ENCODE data around the gene SART3.
A peak's percentile ranks its signal among the peaks of the same experiment; 100 is the strongest.
"Not testable (repeated sequence)": the region's sequence is repeated elsewhere in the genome, so short reads cannot be mapped to it uniquely, and the experiment has no call there.

The SART3 gene

GRCh38 chr12:108487029-108487428 lies 73.9 kb downstream of the SART3 start:
- not testable (repeated sequence) for DNase-seq (ENCODE audit: low spot score)

GRCh38 chr12:108485371-108485770 lies 75.6 kb downstream of the SART3 start:
- DNase-seq (ENCODE audit: low spot score): not testable (repeated sequence)

DNA sequence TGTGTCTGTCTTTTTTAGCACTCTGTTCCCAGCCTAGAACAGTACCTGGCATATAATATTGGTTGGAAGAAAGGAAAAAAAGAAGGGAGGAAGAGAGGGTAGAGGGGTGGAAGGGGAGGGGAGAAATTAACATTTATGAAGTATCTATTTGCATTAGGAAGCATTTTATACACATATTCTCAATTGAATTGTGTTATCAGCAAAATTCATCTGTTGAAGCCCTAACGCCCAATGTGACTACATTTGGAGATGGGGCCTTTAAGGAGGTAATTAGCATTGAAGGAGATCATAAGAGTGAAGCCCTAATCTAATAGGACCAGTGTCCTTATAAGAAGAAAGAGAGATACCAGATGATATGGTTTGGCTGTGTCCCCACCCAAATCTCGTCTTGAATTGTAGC lies 76.1 kb downstream of the SART3 start:
- DNase-seq (ENCODE audit: low spot score): no peak

DNA sequence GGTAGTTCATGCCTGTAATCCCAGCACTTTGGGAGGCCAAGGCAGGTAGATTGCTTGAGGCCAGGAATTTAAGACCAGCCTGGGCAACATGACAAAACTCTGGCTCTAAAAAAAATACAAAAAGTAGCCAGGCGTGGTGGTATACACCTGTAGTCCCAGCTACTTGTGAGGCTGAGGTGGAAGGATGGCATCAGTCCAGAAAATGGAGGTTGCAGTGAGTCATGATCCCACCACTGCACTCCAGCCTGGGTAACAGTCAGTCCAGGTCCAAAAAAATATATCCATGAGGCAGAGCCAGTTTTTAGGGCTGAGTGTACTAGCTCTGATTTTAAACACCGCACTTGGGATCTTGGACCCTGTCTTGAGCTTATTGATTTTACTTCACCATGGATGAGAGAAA lies 76.5 kb downstream of the SART3 start:
- no peak for DNase-seq (ENCODE audit: low spot score)

- DNase-seq (ENCODE audit: low spot score): no peak
These were observed 77.5 kb downstream of the SART3 start for GRCh38 chr12:108483213-108484059.

GRCh38 chr12:108482717-108483212 lies 78.2 kb downstream of the SART3 start:
- peak; percentile 38 for DNase-seq (ENCODE audit: low spot score)

DNA sequence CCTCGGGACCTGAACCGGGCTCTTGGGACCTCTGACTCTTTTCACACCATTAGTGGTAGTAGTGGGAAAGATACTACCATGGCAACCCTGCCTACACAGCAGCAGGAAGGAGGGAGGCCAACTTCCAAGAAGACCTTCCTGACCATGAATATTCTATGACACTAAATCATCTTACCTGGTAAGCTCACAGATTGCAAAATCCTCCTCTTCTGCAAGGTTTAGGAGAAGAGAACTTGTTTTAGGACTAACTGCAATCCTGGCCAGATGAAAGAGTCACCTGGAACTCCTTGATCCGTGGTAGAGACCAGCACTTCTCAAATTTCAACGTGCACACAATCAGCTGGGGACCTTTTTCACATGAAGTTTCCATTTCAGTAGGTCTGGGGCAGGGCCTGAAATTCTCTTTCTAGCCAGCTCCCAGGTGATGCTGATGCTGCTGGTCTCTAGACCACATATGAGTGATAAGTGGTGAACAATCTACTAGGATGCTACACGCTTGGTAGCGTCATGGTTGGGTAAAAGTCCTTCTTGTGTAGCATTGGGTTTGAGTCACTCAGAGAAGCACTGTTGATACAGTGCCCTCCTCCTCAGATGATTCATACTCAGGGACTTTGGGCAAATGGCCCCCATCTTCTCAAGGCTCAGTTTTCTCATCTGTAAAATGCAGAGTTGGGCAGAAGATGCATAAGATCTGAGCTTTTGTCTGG lies 81.5 kb downstream of the SART3 start:
- DNase-seq (ENCODE audit: low spot score): peak; percentile 28

DNA sequence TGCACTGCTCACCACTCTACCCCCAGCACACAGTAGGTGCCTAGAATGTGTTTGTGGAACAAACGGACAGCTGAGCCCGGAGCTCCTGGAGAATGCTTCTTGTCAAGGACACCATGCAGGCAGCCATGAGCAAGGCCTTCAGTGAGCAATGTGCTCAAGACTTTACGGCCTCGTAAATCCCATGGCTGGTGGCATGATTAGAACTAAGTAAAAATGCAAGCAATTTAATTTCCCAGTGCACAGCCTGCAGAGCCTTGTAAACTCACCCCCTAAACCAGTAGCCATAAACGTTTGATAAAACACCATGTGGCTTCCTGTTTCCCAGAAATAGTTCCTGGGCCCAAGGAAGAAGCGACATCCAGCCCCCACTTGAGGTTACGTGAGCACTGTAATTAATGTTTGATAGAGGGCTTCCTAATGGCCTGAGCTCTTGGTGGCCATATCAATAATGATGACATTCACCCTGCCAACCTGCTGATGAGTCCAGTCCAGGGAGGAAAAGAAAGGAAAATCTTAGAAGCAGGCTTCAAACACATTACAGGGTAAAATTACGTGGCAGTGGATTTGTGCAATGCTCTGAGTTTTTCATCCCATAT lies 82.3 kb downstream of the SART3 start:
- DNase-seq (ENCODE audit: low spot score): no peak

- no peak for DNase-seq (ENCODE audit: low spot score)
These were observed 83.1 kb downstream of the SART3 start for GRCh38 chr12:108477881-108478259.

DNA sequence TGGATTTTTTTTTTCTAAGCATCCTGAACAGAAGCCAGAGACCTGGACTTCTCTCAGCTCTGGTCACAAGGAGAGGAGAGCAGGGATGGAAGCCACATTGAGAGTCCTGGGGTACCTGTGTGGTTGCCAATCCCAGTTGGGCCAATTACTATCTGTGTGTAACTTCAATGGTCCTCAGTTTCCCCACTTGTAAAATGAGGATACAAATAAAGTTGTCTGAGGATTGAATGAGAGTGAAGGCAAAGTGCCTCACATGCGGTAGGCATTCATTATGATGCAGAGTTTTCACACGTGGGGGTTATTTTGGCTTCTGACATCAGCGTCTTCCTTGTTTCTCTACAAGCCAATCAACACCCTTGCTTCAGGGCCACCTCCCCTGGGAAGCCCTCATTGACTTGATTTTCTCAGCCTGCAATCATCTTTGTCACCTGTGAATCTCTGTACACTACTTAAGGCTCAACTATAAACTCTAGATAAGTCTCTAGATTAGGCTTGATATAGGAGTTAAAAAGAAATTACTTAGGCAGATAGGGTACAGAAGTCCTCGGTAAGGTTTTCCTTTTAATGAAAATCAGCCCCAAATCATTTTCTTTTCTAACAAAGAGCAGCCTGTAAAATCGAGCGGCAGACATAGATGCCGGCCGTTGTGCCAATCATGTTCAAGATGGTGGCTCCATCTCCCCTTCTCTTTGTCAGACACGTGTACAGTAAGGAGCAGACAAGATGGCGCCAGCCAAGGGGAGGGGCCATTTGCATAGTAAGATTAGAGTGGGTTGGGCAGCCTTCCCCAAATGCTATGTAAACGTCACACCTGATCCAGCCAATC lies 83.7 kb downstream of the SART3 start:
- no peak for DNase-seq (ENCODE audit: low spot score)

GRCh38 chr12:108475396-108475795 lies 85.6 kb downstream of the SART3 start:
- no peak for DNase-seq (ENCODE audit: low spot score)

- no peak for DNase-seq (ENCODE audit: low spot score)
These were observed 87.4 kb downstream of the SART3 start for GRCh38 chr12:108473400-108474055.
